ENCODE measurements around the gene CFAP97D1. TPM values are rescaled to one million over a fixed set of nuclear protein-coding genes. Genes with fewer than 3 reads are reported as not detected.
A peak's percentile ranks its signal among the peaks of the same experiment; 100 is the strongest.

The CFAP97D1 gene
- total and polyA plus RNA-seq, 2 donors: 0.11 TPM; not detected in 1

DNA sequence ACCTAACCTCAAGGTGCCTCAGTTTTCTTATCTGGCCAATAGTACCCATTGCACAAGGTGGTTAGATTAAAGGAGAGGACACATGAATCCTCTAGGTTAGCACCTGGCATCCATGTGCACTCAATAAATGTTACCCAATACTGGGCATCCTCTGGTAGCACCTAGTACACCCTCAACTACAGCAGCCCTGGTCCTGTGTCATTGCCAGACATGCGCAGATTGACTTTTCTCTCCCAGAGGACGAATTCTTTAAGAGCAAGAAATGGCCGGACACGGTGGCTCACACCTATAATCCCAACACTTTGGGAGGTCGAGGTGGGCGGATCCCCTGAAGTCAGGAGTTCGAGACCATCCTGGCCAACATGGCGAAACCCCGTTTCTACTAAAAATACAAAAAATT is 8.8 kb upstream of the CFAP97D1 start:
- H3K4me1 ChIP-seq (ENCODE audit: control insufficient read depth in 2 of 2, insufficient read depth in 2 of 2, low read length in 2 of 2): peaks cover 0 to 5% of the 10 kb centered on the region in 2 donors
- no peak overlapping the region for H3K4me3 ChIP-seq (ENCODE audit: low read length in 2 of 2)
- 97% methylated on average over 9 of the region's 9 CpGs for WGBS
- no peak for DNase-seq (ENCODE audit: low read depth in 6 of 9, low spot score in 9 of 9)
- no peaks in the 10 kb centered on the region for H3K27me3 ChIP-seq (ENCODE audit: control insufficient read depth in 2 of 2, insufficient read depth in 1 of 2, low read length in 1 of 2)
- no peaks in the 10 kb centered on the region for H3K9me3 ChIP-seq (ENCODE audit: control insufficient read depth in 2 of 2, insufficient read depth in 1 of 2, low read length in 1 of 2)
- peaks cover 2 to 4% of the 10 kb centered on the region in 2 donors for H3K36me3 ChIP-seq (ENCODE audit: control insufficient read depth in 2 of 2, insufficient read depth in 2 of 2, low read length in 1 of 2)
- H3K27ac ChIP-seq (ENCODE audit: low read depth in 1 of 2, low read length in 1 of 2): no peak overlapping the region

DNA sequence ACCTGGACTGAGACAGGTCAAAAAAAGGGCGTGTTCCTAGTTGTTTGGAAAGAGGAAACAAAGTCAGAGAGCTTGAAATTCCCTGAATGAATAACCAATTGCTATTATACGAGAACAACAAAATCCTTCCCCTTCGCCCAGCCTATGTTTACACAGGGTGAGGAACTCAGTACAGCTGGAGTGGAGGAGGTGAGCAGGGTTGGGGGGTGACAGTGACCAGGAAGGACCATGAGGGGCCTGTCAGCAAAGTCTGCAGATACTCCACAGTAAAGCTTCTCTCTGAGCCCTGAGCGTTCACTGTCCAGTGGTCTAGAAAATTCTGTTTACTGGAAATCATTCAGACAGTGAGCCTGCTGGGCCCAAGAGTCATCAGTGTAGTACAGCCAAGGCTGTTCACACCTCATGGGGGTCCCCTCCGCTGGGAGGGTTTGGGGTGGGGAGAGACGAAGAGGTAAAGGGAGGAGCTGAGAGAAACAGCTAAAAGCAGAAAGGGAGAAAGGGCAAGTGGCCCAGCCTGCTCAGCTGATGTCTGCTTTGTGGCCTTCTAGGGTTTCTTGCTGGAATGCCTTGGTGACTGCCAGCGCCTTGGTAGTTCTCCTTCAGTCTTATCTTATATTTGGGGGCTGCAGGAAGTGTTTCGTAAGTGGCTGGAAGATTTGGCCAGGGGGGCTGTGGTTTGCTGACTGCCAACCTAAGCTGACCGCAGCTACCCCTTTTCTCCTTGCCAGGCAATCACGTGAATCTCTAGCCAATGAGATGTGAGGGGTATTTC is 7.2 kb upstream of the CFAP97D1 start:
- Histone ChIP-seq H3K4me3 (ENCODE audit: low read length in 2 of 2) (no peak overlapping the region), H3K36me3 (ENCODE audit: control insufficient read depth in 2 of 2, insufficient read depth in 2 of 2, low read length in 1 of 2) (peaks cover 2 to 4% of the 10 kb centered on the region in 2 donors), H3K27me3 (ENCODE audit: control insufficient read depth in 2 of 2, insufficient read depth in 1 of 2, low read length in 1 of 2) (peaks cover 0 to 2% of the 10 kb centered on the region in 2 donors), H3K9me3 (ENCODE audit: control insufficient read depth in 2 of 2, insufficient read depth in 1 of 2, low read length in 1 of 2) (no peaks in the 10 kb centered on the region), H3K27ac (ENCODE audit: low read depth in 1 of 2, low read length in 1 of 2) (peak overlapping the region in 1 of 2 donors; percentile 25), H3K4me1 (ENCODE audit: control insufficient read depth in 2 of 2, insufficient read depth in 2 of 2, low read length in 2 of 2) (peaks cover 0 to 6% of the 10 kb centered on the region in 2 donors)
- peak in 1 of 9 donors; percentile 16 for DNase-seq (ENCODE audit: low read depth in 6 of 9, low spot score in 9 of 9)
- 43% methylated on average over 10 of the region's 10 CpGs for whole genome bisulfite sequencing

DNA sequence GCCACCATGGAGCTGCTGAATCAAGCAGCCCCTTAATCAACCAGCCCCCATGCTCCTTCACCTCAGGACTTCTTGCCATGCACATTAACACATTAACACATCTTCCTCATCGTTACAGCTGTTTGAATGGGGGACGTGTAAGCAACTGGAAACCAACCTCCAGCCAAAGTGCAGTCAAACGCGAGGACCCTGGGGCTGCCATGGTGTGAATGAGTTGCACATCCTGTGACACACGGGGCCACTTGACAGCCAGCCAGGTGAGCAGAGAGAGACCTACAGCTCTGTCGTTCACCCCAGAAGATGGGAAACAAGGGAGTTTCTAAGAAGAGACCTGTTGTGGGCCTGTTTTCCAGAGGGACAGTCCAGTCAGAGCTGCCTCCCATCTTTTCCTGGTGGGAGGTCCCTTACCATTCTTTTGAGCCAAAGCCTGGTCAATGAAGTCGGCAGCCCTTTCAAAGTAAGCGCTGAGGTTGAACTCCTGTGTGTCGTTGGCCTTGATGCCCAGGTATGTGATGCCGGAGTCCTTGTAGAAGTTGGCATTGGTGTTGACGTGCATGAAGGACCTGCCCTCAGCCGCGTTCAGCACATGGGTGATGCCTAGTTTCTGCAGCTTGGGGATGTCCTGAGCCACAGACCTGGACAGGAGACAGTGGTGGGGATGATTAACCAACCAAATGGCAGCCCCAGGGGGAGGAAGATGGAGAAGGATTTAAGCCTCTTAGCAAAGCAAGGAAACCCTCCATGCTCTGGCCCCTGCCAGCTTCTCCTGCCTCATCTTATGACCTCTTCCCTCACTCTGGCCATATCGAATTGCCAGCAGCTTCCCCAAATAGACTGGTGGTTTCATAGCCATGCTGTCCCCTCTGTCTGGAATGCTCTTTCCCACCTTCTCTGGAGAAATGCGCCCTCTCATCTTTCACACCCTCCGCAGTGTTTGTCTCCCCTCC is 5.7 kb upstream of the CFAP97D1 start:
- Histone ChIP-seq H3K4me3 (ENCODE audit: low read length in 2 of 2) (no peak overlapping the region), H3K27ac (ENCODE audit: low read depth in 1 of 2, low read length in 1 of 2) (no peak overlapping the region), H3K36me3 (ENCODE audit: control insufficient read depth in 2 of 2, insufficient read depth in 2 of 2, low read length in 1 of 2) (peaks cover 0 to 4% of the 10 kb centered on the region in 2 donors), H3K9me3 (ENCODE audit: control insufficient read depth in 2 of 2, insufficient read depth in 1 of 2, low read length in 1 of 2) (no peaks in the 10 kb centered on the region), H3K27me3 (ENCODE audit: control insufficient read depth in 2 of 2, insufficient read depth in 1 of 2, low read length in 1 of 2) (peaks cover 2 to 16% of the 10 kb centered on the region in 2 donors), H3K4me1 (ENCODE audit: control insufficient read depth in 2 of 2, insufficient read depth in 2 of 2, low read length in 2 of 2) (peaks cover 0 to 14% of the 10 kb centered on the region in 2 donors)
- DNase-seq (ENCODE audit: low read depth in 6 of 9, low spot score in 9 of 9): no peak
- WGBS: 96% methylated on average over 16 of the region's 16 CpGs

DNA sequence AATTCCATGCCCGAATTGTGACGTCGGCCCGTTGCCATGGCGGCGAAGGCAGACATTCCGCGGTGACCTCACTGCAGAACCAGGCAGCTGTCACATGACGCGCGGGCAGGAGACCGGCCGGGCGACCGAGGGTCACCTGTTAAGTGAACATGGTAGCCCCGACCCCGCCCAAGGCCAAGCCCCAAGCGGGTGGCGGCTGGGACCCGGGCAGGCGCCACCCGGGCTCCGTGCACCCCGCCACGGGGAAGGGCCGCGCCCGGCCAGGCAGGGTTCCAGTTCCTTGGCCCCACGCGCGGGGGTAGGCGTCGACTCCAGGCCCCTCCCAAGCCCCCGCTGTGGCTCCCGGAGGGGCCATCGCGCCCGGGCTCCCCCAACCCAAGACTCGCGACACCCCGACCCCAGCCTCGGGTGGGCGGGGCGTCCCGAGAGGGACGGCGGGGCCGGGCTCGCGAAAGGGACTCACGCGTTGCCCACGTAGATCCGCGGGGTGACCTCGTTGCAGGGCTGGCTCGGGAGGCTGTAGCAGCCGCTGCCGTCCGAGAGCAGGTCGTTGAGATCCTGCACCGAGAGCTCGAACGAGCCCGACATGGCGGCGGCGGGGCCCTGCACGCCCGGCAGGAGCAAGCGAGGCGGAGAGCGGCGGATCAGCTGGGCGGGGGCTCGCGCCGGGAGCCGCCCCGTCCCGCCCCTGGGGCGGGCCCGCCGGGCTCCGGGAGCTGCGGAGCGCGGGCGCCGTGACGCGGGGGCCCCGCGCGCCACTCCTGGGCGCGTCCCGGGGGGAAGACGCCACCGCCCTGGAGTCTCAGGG is 1.7 kb upstream of the CFAP97D1 start, which contains the start of gene DUSP3:
TSS of gene DUSP3 (minus strand) at position 641 of the 808 bp plus-strand sequence. CDS start at position 588, 53 bp downstream.
- peak in 8 of 9 donors; percentile 29 to 78 (median 50) for DNase-seq (ENCODE audit: low read depth in 6 of 9, low spot score in 9 of 9)
- peak within 1 kb of the TSS; percentile 60 to 87 for H3K4me3 ChIP-seq (ENCODE audit: low read length in 2 of 2)
- H3K27me3 ChIP-seq (ENCODE audit: control insufficient read depth in 2 of 2, insufficient read depth in 1 of 2, low read length in 1 of 2): peaks cover 20 to 44% of the 10 kb centered on the region in 2 donors
- no peaks in the 10 kb centered on the region for H3K36me3 ChIP-seq (ENCODE audit: control insufficient read depth in 2 of 2, insufficient read depth in 2 of 2, low read length in 1 of 2)
- H3K4me1 ChIP-seq (ENCODE audit: control insufficient read depth in 2 of 2, insufficient read depth in 2 of 2, low read length in 2 of 2): peaks cover 0 to 12% of the 10 kb centered on the region in 2 donors
- under 1% methylated on average over 100 of the region's 100 CpGs for WGBS
- peak within 1 kb of the TSS; percentile 66 to 80 for H3K27ac ChIP-seq (ENCODE audit: low read depth in 1 of 2, low read length in 1 of 2)
- no peaks in the 10 kb centered on the region for H3K9me3 ChIP-seq (ENCODE audit: control insufficient read depth in 2 of 2, insufficient read depth in 1 of 2, low read length in 1 of 2)

DNA sequence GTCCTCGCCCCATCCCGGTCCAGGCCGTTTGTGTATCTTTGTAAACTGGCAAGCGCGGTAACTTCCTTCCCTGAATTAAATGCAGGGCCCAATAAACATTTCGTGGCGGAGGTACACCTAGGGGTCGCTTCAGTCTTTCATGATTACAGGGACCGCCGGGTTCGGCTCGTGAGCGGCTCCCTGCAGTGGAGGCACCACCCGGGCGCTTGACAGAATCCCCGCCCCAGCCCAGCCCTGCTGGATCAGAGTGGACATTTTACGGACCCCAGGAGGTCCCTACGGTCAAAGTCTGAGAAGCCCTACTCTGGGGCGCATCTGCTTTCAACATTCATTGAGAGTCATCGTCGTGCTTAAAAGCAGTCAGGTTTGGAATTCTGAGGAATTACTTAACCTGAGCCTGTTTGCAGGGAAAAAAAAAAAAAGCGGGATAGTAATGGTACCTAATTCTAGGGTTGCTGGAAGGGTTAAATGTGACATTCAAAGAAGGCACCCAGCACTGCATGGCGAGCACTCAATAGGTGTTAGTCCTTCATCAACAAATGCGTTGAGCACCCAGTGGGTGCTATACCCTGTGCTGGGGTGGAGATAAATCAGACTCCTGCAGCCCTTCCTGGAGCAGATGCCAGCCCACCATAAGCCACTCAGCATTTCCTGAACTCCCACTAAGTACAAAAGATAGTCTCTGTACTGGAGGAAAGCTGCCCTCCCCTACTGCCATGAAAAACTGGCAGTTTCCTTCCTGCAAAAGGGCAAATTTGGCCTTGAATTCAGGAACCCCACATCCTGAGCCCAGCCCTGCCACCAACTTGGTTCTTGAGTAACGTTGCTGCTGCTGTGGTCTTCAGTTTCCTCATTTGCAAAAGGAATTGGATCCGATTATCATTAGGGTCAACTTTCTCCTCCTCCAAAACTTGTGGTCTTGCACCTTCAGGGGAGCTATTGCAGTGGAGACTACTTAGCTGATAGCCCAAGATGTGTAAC is 800 bp upstream of the CFAP97D1 start:
- Histone ChIP-seq H3K27me3 (ENCODE audit: control insufficient read depth in 2 of 2, insufficient read depth in 1 of 2, low read length in 1 of 2) (peaks cover 20 to 47% of the 10 kb centered on the region in 2 donors), H3K36me3 (ENCODE audit: control insufficient read depth in 2 of 2, insufficient read depth in 2 of 2, low read length in 1 of 2) (no peaks in the 10 kb centered on the region), H3K4me1 (ENCODE audit: control insufficient read depth in 2 of 2, insufficient read depth in 2 of 2, low read length in 2 of 2) (peaks cover 0 to 11% of the 10 kb centered on the region in 2 donors), H3K27ac (ENCODE audit: low read depth in 1 of 2, low read length in 1 of 2) (peak overlapping the region in 1 of 2 donors; percentile 80), H3K4me3 (ENCODE audit: low read length in 2 of 2) (peak overlapping the region; percentile 45 to 87), H3K9me3 (ENCODE audit: control insufficient read depth in 2 of 2, insufficient read depth in 1 of 2, low read length in 1 of 2) (no peaks in the 10 kb centered on the region)
- 2% methylated on average over 26 of the region's 26 CpGs for WGBS
- peak in 2 of 9 donors; percentile 6 to 30 for DNase-seq (ENCODE audit: low read depth in 6 of 9, low spot score in 9 of 9)

DNA sequence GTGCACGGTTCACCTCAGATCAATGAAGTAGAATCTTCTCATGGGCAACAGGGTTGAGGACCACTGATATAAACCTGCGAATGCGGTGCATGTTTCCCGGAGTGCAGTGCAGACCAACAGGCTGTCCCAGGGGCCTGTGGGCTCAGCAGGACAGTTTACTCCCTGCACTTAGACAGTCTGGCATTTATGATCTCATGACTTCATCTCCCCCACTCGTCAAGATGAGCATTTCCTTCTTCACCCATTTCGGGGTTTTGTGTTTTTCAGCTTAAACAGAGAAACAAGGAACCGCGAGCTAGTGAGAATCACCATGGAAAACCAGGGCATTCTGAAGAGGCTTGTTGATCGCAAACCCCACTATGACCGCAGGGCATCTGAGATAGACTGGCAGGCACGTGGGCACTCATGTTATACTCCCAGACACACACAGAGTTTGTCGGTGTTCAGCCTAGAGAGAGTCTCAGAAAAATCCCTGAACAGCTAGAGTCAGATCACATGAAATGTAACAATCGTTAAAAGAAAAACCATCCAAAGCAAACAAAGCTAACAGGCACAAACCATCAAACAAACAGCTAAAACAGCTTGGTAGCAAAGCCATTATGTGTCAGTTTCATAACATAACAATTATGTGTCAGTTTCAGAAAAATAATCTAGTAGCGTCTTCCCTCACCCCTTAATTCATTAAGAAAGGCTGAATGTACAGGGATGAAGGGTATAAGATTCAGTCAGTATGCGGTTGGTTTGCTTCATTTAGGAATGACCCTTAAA is 2.9 kb downstream of the CFAP97D1 start:
- Histone ChIP-seq H3K4me3 (ENCODE audit: low read length in 2 of 2) (no peak overlapping the region), H3K27me3 (ENCODE audit: control insufficient read depth in 2 of 2, insufficient read depth in 1 of 2, low read length in 1 of 2) (peaks cover 20 to 47% of the 10 kb centered on the region in 2 donors), H3K27ac (ENCODE audit: low read depth in 1 of 2, low read length in 1 of 2) (no peak overlapping the region), H3K9me3 (ENCODE audit: control insufficient read depth in 2 of 2, insufficient read depth in 1 of 2, low read length in 1 of 2) (no peaks in the 10 kb centered on the region), H3K4me1 (ENCODE audit: control insufficient read depth in 2 of 2, insufficient read depth in 2 of 2, low read length in 2 of 2) (peaks cover 0 to 10% of the 10 kb centered on the region in 2 donors), H3K36me3 (ENCODE audit: control insufficient read depth in 2 of 2, insufficient read depth in 2 of 2, low read length in 1 of 2) (no peaks in the 10 kb centered on the region)
- 88% methylated on average over 15 of the region's 15 CpGs for WGBS
- DNase-seq (ENCODE audit: low read depth in 6 of 9, low spot score in 9 of 9): no peak

DNA sequence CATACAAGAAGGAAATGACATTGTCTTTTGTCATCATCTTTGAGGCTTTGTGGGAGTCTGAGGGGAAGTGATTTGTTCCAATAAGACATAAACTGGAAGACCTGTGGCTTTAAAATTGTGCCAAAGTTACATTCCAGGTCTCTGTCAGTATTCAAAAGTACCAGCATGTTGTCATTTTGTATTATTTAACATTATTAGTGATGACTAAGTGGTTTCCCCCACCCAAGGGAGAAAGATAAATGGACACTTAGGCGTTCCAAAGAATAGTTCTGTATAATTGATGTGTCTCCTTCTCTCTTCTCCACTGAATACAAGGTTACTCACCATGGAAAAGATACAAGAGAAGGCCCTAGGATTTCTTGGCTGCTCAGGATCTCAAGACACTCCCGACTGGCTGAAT is 3.8 kb downstream of the CFAP97D1 start:
- peaks cover 20 to 39% of the 10 kb centered on the region in 2 donors for H3K27me3 ChIP-seq (ENCODE audit: control insufficient read depth in 2 of 2, insufficient read depth in 1 of 2, low read length in 1 of 2)
- no peak overlapping the region for H3K27ac ChIP-seq (ENCODE audit: low read depth in 1 of 2, low read length in 1 of 2)
- H3K36me3 ChIP-seq (ENCODE audit: control insufficient read depth in 2 of 2, insufficient read depth in 2 of 2, low read length in 1 of 2): no peaks in the 10 kb centered on the region
- H3K4me3 ChIP-seq (ENCODE audit: low read length in 2 of 2): no peak overlapping the region
- DNase-seq (ENCODE audit: low read depth in 6 of 9, low spot score in 9 of 9): no peak
- H3K4me1 ChIP-seq (ENCODE audit: control insufficient read depth in 2 of 2, insufficient read depth in 2 of 2, low read length in 2 of 2): peaks cover 0 to 8% of the 10 kb centered on the region in 2 donors
- no peaks in the 10 kb centered on the region for H3K9me3 ChIP-seq (ENCODE audit: control insufficient read depth in 2 of 2, insufficient read depth in 1 of 2, low read length in 1 of 2)
- WGBS: 92% methylated on average over 2 of the region's 2 CpGs

Measured in thymus (tissue), 11 donors.